Retinal pigment epithelial cell (primary cell): ENCODE measurements around the gene CRABP1.

Source experiments
- DNase-seq: peaks from one replicate; pipeline ENCODE4 v3.0.0-alpha.2; 2010; ENCODE audit warnings: low read depth
- H3K4me3 ChIP-seq: 2 replicates; pipeline ENCODE4 v1.5.1; 2011; ENCODE audit warnings: mild to moderate bottlenecking, low read length, control low read depth, moderate library complexity
- CTCF ChIP-seq: conservative IDR thresholded peaks from 2 replicates; pipeline ENCODE4 v1.5.1; 2011; ENCODE audit warnings: low read depth, low read length, control low read depth, inconsistent platforms

The CRABP1 gene

GRCh38 chr15:78311292-78311691 is 28.9 kb upstream of the CRABP1 start:
- DNase-seq: no peak
- no peak for TF ChIP-seq CTCF
- H3K4me3 ChIP-seq: no peak overlapping the region

GRCh38 chr15:78312536-78312935 is 27.6 kb upstream of the CRABP1 start:
- no peak for DNase-seq
- no peak overlapping the region for H3K4me3 ChIP-seq
- TF ChIP-seq CTCF: no peak

- no peak for DNase-seq
Observed at GRCh38 chr15:78312957-78313356, 27.2 kb upstream of the CRABP1 start.

GRCh38 chr15:78313383-78313782 is 26.8 kb upstream of the CRABP1 start:
- no peak overlapping the region for H3K4me3 ChIP-seq
- no peak for TF ChIP-seq CTCF
- DNase-seq: no peak

More at GRCh38 chr15:78312957-78313356, 27.2 kb upstream of the CRABP1 start:
- no peak for TF ChIP-seq CTCF
- no peak overlapping the region for H3K4me3 ChIP-seq

- H3K4me3 ChIP-seq: no peak overlapping the region
- DNase-seq: no peak
Observed at GRCh38 chr15:78314181-78314581, 26.0 kb upstream of the CRABP1 start.

GRCh38 chr15:78315686-78316282 is 24.4 kb upstream of the CRABP1 start:
- no peak overlapping the region for H3K4me3 ChIP-seq
- no peak for DNase-seq
- peak; percentile 48 for TF ChIP-seq CTCF

More at GRCh38 chr15:78314181-78314581, 26.0 kb upstream of the CRABP1 start:
- no peak for TF ChIP-seq CTCF

GRCh38 chr15:78316283-78317083 is 23.7 kb upstream of the CRABP1 start:
- no peak for DNase-seq
- TF ChIP-seq CTCF: no peak
- H3K4me3 ChIP-seq: no peak overlapping the region
